Aorta (tissue), 5 donors: ENCODE data around the gene WDR45B. TPM values are rescaled to one million over a fixed set of nuclear protein-coding genes. Genes with fewer than 3 reads are reported as not detected.

Experiments used
- ATAC-seq: fragments of 200-7000 bp; cut with Tn5 transposase; one replicate; pipeline ENCODE4 v1.9.1; 2022; ENCODE audit warnings: moderate library complexity; ENCODE audit not compliant: low FRiP score
- DNase-seq, 2 donors: peaks; one replicate each; pipeline ENCODE4 v3.0.0-alpha.2; 2020
- H3K27ac ChIP-seq, 2 donors: one replicate each; pipeline ENCODE4 v1.5.1; 2013; ENCODE audit warnings: low read length in 2 of 2, mild to moderate bottlenecking in 2 of 2, moderate library complexity in 2 of 2, control low read depth in 1 of 2, inconsistent platforms in 1 of 2, low read depth in 1 of 2
- H3K27me3 ChIP-seq, 2 donors: one replicate each; pipeline ENCODE4 v1.6.1; 2013; ENCODE audit warnings: control low read depth in 1 of 2, low read length in 1 of 2, mild to moderate bottlenecking in 1 of 2, moderate library complexity in 1 of 2; ENCODE audit not compliant: insufficient read depth in 2 of 2, control insufficient read depth in 1 of 2
- H3K36me3 ChIP-seq, 2 donors: one replicate each; pipeline ENCODE4 v1.6.1; 2013; ENCODE audit warnings: control low read depth in 1 of 2, low read length in 1 of 2, mild to moderate bottlenecking in 1 of 2; ENCODE audit not compliant: insufficient read depth in 2 of 2, control insufficient read depth in 1 of 2
- H3K4me1 ChIP-seq, 2 donors: one replicate each; pipeline ENCODE4 v1.6.1; 2013; ENCODE audit warnings: low read length in 2 of 2, control low read depth in 1 of 2, mild to moderate bottlenecking in 1 of 2, moderate library complexity in 1 of 2; ENCODE audit not compliant: insufficient read depth in 2 of 2, control insufficient read depth in 1 of 2
- H3K4me3 ChIP-seq, 2 donors: one replicate each; pipeline ENCODE4 v1.5.1; 2013; ENCODE audit warnings: low read length in 2 of 2, control low read depth in 1 of 2, mild to moderate bottlenecking in 1 of 2
- H3K9me3 ChIP-seq: one replicate; pipeline ENCODE4 v1.6.1; 2013; ENCODE audit warnings: mild to moderate bottlenecking, low read length; ENCODE audit not compliant: control insufficient read depth
- WGBS, 2 donors: extraction: QIAGEN DNeasy Blood & Tissue Kit; methylation state at CpG; one replicate each; pipeline ENCODE4 v1.1.7; 2013; 5-methylcytosine and 5-hydroxymethylcytosine counted together
- intact Hi-C, 2 donors: fragments of 100-400 bp; cut with DNase I; formaldehyde crosslinking; loops; one replicate each; pipeline versions ENCODE4 v1.14.2 to v1.15.0; 2022
- polyA plus RNA-seq, 2 donors: library from polyadenylated mRNA; stranded (reverse); fragments of 200-250 nt; gene quantifications; one replicate each; pipeline ENCODE4 v1.2.3, GENCODE V29; 2013
- total RNA-seq, 2 donors: library from RNA; stranded (reverse); fragmentation: NEBNext Ultra II Directional; extraction: Animal tissue kit (Norgen Biotek cat#: 25700); gene quantifications; one replicate each; pipeline ENCODE4 v1.2.1, GENCODE V29; 2021
- donor health status: healthy with polysubstance abuse.
- donor health status: Bipolar disorder and iron deficiency.
- donor health status: DM: no; HTN: no; CAD: no.
- donor health status: DM: no; HTN: no; CAD: no.
- donor health status: DM: yes; HTN: yes; CAD: no.

Gene WDR45B
- total and polyA plus RNA-seq, 4 donors = 34.7 to 75.4 (median 57.4) TPM

- 97 to 99% methylated on average over 3 of the region's 3 CpGs for WGBS, 2 donors
- peaks cover 2% of the 10 kb centered on the region for H3K9me3 ChIP-seq
- no peaks in the 10 kb centered on the region for H3K4me1 ChIP-seq
- H3K36me3 ChIP-seq = no peaks in the 10 kb centered on the region
- H3K27me3 ChIP-seq = no peaks in the 10 kb centered on the region
- ATAC-seq = no peak
- DNase-seq = no peak
- H3K27ac ChIP-seq = no peak overlapping the region
- intact Hi-C loops = no loop called here
- H3K4me3 ChIP-seq = no peak overlapping the region
These were observed 33.3 kb upstream of the WDR45B start for GRCh38 chr17:82681547-82681946.

GRCh38 chr17:82679586-82680465 is 31.6 kb upstream of the WDR45B start:
- DNase-seq (peak in 1 of 2 donors; percentile 64), ATAC-seq (no peak)
- Histone ChIP-seq H3K27ac (no peak overlapping the region), H3K36me3 (no peaks in the 10 kb centered on the region), H3K4me3 (no peak overlapping the region), H3K27me3 (no peaks in the 10 kb centered on the region), H3K4me1 (no peaks in the 10 kb centered on the region), H3K9me3 (peaks cover 2% of the 10 kb centered on the region)
- intact Hi-C loops = no loop called here
- 86 to 88% methylated on average over 28 of the region's 28 CpGs for WGBS, 2 donors

GRCh38 chr17:82678265-82678891 is 30.1 kb upstream of the WDR45B start:
- H3K27me3 ChIP-seq = no peaks in the 10 kb centered on the region
- intact Hi-C loops = no loop called here
- H3K36me3 ChIP-seq = no peaks in the 10 kb centered on the region
- H3K27ac ChIP-seq = no peak overlapping the region
- 87 to 90% methylated on average over 14 of the region's 14 CpGs for WGBS, 2 donors
- no peak overlapping the region for H3K4me3 ChIP-seq
- peaks cover 2% of the 10 kb centered on the region for H3K9me3 ChIP-seq
- ATAC-seq (no peak), DNase-seq (no peak)
- no peaks in the 10 kb centered on the region for H3K4me1 ChIP-seq

- H3K4me1 ChIP-seq = no peaks in the 10 kb centered on the region
- intact Hi-C loops = no loop called here
- H3K4me3 ChIP-seq = no peak overlapping the region
- no peak for DNase-seq
- WGBS, 2 donors = 88 to 89% methylated on average over 23 of the region's 23 CpGs
- H3K27me3 ChIP-seq = no peaks in the 10 kb centered on the region
- no peak for ATAC-seq
- no peaks in the 10 kb centered on the region for H3K36me3 ChIP-seq
- peaks cover 2% of the 10 kb centered on the region for H3K9me3 ChIP-seq
- H3K27ac ChIP-seq = no peak overlapping the region
These were observed 29.2 kb upstream of the WDR45B start for GRCh38 chr17:82677353-82677925.

- ATAC-seq (no peak), DNase-seq (no peak)
- Histone ChIP-seq H3K4me3 (no peak overlapping the region), H3K4me1 (no peaks in the 10 kb centered on the region), H3K27ac (no peak overlapping the region), H3K9me3 (no peaks in the 10 kb centered on the region), H3K36me3 (no peaks in the 10 kb centered on the region), H3K27me3 (no peaks in the 10 kb centered on the region)
- WGBS, 2 donors = 86% methylated on average over 18 of the region's 18 CpGs
- intact Hi-C loops = no loop called here
These were observed 27.4 kb upstream of the WDR45B start for GRCh38 chr17:82675476-82676245.

- intact Hi-C loops = no loop called here
- WGBS, 2 donors = 80 to 84% methylated on average over 20 of the region's 20 CpGs
- ATAC-seq = no peak
These were observed 26.6 kb upstream of the WDR45B start for GRCh38 chr17:82674656-82675475.

GRCh38 chr17:82670661-82671450 is 22.6 kb upstream of the WDR45B start:
- H3K9me3 ChIP-seq = no peaks in the 10 kb centered on the region
- H3K27ac ChIP-seq = no peak overlapping the region
- intact Hi-C loops = no loop called here
- ATAC-seq (no peak), DNase-seq (peak in 1 of 2 donors; percentile 35)
- WGBS, 2 donors = 93 to 95% methylated on average over 19 of the region's 19 CpGs
- H3K4me3 ChIP-seq = no peak overlapping the region
- H3K4me1 ChIP-seq = no peaks in the 10 kb centered on the region
- no peaks in the 10 kb centered on the region for H3K27me3 ChIP-seq
- H3K36me3 ChIP-seq = no peaks in the 10 kb centered on the region

More at GRCh38 chr17:82674656-82675475, 26.6 kb upstream of the WDR45B start:
- no peak for DNase-seq
- Histone ChIP-seq H3K4me3 (no peak overlapping the region), H3K27ac (no peak overlapping the region), H3K36me3 (no peaks in the 10 kb centered on the region), H3K27me3 (no peaks in the 10 kb centered on the region), H3K4me1 (no peaks in the 10 kb centered on the region), H3K9me3 (no peaks in the 10 kb centered on the region)
